PC-3 (cell line): ENCODE results near the gene TRUB2.

ENCODE experiments used
- EZH2 ChIP-seq: fragments of 300-600 bp; sonication (generic); IDR thresholded peaks from one replicate; pipeline ENCODE4 v1.6.1; 2017; ENCODE audit warnings: antibody characterized with exemption, mild to moderate bottlenecking, low read length; ENCODE audit not compliant: unreplicated experiment
- EZH2phosphoT487 ChIP-seq: fragments of 300-600 bp; sonication (generic); IDR thresholded peaks from 2 replicates; pipeline ENCODE4 v1.6.1; 2018; ENCODE audit warnings: mild to moderate bottlenecking, antibody characterized with exemption, low read length, borderline replicate concordance
- TF ChIP-seq, protein P1 (sequence below): fragments of 300-600 bp; sonication (generic); conservative IDR thresholded peaks from 2 replicates; pipeline ENCODE4 v1.5.1; 2017; ENCODE audit warnings: antibody characterized with exemption, low read depth, mild to moderate bottlenecking, low read length

DNA sequence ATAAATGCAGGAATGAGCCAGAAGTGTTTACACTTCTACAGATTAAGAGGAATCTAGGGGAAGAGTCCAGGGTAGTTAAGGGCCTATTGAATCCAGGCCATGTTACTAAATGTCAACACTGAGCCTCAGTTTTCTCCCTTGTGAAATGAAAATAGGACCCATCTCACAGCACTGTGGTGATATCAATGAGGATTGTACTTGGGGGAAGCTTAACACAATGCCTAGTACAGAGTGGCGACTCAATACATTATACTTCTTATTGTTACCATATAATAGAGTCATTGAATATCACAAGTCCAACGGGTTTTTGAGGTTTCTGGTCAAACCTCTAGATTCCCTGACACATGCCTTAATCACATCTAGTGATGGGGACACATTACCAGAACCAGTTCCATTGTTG, 4.6 kb downstream of the TRUB2 start:
- TF ChIP-seq, protein P1, sequence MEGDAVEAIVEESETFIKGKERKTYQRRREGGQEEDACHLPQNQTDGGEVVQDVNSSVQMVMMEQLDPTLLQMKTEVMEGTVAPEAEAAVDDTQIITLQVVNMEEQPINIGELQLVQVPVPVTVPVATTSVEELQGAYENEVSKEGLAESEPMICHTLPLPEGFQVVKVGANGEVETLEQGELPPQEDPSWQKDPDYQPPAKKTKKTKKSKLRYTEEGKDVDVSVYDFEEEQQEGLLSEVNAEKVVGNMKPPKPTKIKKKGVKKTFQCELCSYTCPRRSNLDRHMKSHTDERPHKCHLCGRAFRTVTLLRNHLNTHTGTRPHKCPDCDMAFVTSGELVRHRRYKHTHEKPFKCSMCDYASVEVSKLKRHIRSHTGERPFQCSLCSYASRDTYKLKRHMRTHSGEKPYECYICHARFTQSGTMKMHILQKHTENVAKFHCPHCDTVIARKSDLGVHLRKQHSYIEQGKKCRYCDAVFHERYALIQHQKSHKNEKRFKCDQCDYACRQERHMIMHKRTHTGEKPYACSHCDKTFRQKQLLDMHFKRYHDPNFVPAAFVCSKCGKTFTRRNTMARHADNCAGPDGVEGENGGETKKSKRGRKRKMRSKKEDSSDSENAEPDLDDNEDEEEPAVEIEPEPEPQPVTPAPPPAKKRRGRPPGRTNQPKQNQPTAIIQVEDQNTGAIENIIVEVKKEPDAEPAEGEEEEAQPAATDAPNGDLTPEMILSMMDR: no peak
- TF ChIP-seq EZH2phosphoT487: no peak
- no peak for TF ChIP-seq EZH2
